K562 (cell line): ENCODE data around the gene COL7A1. TPM values are rescaled to one million over a fixed set of nuclear protein-coding genes. Genes with fewer than 3 reads are reported as not detected.
A peak's percentile ranks its signal among the peaks of the same experiment; 100 is the strongest.

ENCODE experiments used
- BACH1 ChIP-seq: fragments of 200-800 bp; sonication (Bioruptor generic); IDR thresholded peaks from 2 replicates; pipeline ENCODE4 v1.6.1; 2016; ENCODE audit warnings: missing genetic modification characterization, missing compliant biosample characterization
- GATAD2A ChIP-seq: fragments of 450-650 bp; IDR thresholded peaks from 2 replicates; pipeline ENCODE4 v1.6.1; 2017
- ILF3 ChIP-seq: fragments of 450-650 bp; IDR thresholded peaks from 2 replicates; pipeline ENCODE4 v1.6.1; 2018; ENCODE audit warnings: antibody characterized with exemption, mild to moderate bottlenecking, moderate library complexity, borderline replicate concordance
- POLR2AphosphoS5 ChIP-seq: IDR thresholded peaks from 2 replicates; pipeline ENCODE4 v1.6.1; 2011; ENCODE audit warnings: mild to moderate bottlenecking, low read depth, low read length, moderate library complexity; ENCODE audit not compliant: control insufficient read depth, insufficient read depth
- RBM15 ChIP-seq: fragments of 200-400 bp; formaldehyde crosslinking; IDR thresholded peaks from 2 replicates; pipeline ENCODE4 v1.6.1; 2018; ENCODE audit warnings: mild to moderate bottlenecking, low read length, moderate library complexity; ENCODE audit not compliant: insufficient read depth
- polyA plus RNA-seq, 8 experiments: library from polyadenylated mRNA; depleted of rRNA in 4 of 8; stranded (reverse) in 5 of 8; unstranded in 3 of 8; fragments of >200 nt; fragmentation: Nextera tagmentation in 2 of 8; fragmentation: Illumina TruSeq in 1 of 8; extraction: Ambion mirVana in 2 of 8; extraction: Trizol in 1 of 8; gene quantifications; 2 replicates each; pipeline versions ENCODE4 v1.2.1 to v1.2.3, GENCODE V29; 2011 to 2014; ENCODE audit warnings: inconsistent platforms in 1 of 8, missing spikeins in 1 of 8
- total RNA-seq, 7 experiments: library from RNA; depleted of rRNA in 6 of 7; stranded (reverse); fragments of >200 nt in 6 of 7; fragmentation: Illumina TruSeq in 2 of 7; extraction: Trizol in 2 of 7; gene quantifications; 2 replicates each; pipeline versions ENCODE4 v1.2.1 to v1.2.3, GENCODE V29; 2011 to 2021; ENCODE audit warnings: low replicate concordance in 1 of 7
- TF ChIP-seq, protein P1 (sequence below): fragments of 200-600 bp; sonication (generic); IDR thresholded peaks from one replicate; pipeline ENCODE4 v1.6.1; 2012; ENCODE audit warnings: mild to moderate bottlenecking, low read depth, low read length, inconsistent platforms
- TF ChIP-seq, protein P2 (sequence below): fragments of 150-350 bp; conservative IDR thresholded peaks from 2 replicates; pipeline ENCODE4 v1.6.1; 2014; ENCODE audit warnings: low read length

COL7A1 gene
- total and polyA plus RNA-seq, 9 of the 15 experiments (the other 6 are each of a cell fraction or from before 2014, with no cell fraction given): 0.09 to 0.66 (median 0.35) TPM; not detected in 3

DNA sequence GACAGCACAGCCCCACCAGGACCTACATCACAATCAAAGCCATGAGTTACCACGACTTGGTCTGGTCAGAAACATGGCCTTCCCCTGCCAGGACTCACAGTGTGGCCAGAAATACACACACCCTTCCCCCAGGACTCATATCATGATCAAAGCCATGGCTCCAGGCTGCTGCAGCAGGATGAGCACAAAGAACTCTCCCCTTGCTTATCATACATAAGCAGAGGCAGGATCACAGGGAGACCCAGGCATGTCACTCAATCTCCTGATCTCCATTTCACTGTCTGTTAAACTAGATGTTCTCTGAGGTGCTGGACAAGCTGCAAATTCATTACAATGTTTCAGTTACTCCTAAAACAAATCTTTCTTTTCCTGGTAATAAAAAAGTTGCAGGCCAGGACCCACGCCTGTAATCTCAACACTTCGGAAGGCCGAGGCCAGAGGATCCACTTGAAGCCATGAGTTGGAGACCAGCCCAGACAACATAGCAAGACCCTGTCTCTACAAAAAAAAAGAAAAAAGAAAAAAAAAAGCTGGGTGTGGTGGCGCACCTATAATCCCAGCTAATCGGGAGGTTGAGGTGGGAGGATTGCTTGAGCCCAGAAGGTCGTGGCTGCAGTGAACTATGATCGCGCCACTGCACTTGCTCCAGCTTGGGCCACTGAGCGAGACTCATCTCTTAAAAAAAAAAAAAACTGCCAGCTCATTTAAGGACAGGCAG lies 39.7 kb downstream of the COL7A1 start (continued):
- TF ChIP-seq, protein P1, sequence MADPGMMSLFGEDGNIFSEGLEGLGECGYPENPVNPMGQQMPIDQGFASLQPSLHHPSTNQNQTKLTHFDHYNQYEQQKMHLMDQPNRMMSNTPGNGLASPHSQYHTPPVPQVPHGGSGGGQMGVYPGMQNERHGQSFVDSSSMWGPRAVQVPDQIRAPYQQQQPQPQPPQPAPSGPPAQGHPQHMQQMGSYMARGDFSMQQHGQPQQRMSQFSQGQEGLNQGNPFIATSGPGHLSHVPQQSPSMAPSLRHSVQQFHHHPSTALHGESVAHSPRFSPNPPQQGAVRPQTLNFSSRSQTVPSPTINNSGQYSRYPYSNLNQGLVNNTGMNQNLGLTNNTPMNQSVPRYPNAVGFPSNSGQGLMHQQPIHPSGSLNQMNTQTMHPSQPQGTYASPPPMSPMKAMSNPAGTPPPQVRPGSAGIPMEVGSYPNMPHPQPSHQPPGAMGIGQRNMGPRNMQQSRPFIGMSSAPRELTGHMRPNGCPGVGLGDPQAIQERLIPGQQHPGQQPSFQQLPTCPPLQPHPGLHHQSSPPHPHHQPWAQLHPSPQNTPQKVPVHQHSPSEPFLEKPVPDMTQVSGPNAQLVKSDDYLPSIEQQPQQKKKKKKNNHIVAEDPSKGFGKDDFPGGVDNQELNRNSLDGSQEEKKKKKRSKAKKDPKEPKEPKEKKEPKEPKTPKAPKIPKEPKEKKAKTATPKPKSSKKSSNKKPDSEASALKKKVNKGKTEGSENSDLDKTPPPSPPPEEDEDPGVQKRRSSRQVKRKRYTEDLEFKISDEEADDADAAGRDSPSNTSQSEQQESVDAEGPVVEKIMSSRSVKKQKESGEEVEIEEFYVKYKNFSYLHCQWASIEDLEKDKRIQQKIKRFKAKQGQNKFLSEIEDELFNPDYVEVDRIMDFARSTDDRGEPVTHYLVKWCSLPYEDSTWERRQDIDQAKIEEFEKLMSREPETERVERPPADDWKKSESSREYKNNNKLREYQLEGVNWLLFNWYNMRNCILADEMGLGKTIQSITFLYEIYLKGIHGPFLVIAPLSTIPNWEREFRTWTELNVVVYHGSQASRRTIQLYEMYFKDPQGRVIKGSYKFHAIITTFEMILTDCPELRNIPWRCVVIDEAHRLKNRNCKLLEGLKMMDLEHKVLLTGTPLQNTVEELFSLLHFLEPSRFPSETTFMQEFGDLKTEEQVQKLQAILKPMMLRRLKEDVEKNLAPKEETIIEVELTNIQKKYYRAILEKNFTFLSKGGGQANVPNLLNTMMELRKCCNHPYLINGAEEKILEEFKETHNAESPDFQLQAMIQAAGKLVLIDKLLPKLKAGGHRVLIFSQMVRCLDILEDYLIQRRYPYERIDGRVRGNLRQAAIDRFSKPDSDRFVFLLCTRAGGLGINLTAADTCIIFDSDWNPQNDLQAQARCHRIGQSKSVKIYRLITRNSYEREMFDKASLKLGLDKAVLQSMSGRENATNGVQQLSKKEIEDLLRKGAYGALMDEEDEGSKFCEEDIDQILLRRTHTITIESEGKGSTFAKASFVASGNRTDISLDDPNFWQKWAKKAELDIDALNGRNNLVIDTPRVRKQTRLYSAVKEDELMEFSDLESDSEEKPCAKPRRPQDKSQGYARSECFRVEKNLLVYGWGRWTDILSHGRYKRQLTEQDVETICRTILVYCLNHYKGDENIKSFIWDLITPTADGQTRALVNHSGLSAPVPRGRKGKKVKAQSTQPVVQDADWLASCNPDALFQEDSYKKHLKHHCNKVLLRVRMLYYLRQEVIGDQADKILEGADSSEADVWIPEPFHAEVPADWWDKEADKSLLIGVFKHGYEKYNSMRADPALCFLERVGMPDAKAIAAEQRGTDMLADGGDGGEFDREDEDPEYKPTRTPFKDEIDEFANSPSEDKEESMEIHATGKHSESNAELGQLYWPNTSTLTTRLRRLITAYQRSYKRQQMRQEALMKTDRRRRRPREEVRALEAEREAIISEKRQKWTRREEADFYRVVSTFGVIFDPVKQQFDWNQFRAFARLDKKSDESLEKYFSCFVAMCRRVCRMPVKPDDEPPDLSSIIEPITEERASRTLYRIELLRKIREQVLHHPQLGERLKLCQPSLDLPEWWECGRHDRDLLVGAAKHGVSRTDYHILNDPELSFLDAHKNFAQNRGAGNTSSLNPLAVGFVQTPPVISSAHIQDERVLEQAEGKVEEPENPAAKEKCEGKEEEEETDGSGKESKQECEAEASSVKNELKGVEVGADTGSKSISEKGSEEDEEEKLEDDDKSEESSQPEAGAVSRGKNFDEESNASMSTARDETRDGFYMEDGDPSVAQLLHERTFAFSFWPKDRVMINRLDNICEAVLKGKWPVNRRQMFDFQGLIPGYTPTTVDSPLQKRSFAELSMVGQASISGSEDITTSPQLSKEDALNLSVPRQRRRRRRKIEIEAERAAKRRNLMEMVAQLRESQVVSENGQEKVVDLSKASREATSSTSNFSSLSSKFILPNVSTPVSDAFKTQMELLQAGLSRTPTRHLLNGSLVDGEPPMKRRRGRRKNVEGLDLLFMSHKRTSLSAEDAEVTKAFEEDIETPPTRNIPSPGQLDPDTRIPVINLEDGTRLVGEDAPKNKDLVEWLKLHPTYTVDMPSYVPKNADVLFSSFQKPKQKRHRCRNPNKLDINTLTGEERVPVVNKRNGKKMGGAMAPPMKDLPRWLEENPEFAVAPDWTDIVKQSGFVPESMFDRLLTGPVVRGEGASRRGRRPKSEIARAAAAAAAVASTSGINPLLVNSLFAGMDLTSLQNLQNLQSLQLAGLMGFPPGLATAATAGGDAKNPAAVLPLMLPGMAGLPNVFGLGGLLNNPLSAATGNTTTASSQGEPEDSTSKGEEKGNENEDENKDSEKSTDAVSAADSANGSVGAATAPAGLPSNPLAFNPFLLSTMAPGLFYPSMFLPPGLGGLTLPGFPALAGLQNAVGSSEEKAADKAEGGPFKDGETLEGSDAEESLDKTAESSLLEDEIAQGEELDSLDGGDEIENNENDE: no peak
- TF ChIP-seq RBM15 (no peak), ILF3 (no peak), BACH1 (tag) (no peak), POLR2AphosphoS5 (peak; percentile 83), GATAD2A (no peak)
- TF ChIP-seq, protein P2, sequence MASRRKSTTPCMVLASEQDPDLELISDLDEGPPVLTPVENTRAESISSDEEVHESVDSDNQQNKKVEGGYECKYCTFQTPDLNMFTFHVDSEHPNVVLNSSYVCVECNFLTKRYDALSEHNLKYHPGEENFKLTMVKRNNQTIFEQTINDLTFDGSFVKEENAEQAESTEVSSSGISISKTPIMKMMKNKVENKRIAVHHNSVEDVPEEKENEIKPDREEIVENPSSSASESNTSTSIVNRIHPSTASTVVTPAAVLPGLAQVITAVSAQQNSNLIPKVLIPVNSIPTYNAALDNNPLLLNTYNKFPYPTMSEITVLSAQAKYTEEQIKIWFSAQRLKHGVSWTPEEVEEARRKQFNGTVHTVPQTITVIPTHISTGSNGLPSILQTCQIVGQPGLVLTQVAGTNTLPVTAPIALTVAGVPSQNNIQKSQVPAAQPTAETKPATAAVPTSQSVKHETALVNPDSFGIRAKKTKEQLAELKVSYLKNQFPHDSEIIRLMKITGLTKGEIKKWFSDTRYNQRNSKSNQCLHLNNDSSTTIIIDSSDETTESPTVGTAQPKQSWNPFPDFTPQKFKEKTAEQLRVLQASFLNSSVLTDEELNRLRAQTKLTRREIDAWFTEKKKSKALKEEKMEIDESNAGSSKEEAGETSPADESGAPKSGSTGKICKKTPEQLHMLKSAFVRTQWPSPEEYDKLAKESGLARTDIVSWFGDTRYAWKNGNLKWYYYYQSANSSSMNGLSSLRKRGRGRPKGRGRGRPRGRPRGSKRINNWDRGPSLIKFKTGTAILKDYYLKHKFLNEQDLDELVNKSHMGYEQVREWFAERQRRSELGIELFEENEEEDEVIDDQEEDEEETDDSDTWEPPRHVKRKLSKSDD: no peak
